ENCODE data around the gene MTMR3. TPM values are rescaled to one million over a fixed set of nuclear protein-coding genes. Genes with fewer than 3 reads are reported as not detected.

MTMR3 gene
- polyA plus RNA-seq, 1 of the 3 experiments (the other 2 are of a cell fraction): 20.4 TPM

- H3K27ac ChIP-seq (ENCODE audit: low read depth in 2 of 2, low read length in 1 of 2): no peak overlapping the region
- POLR2A ChIA-PET: no interaction called here
- peaks cover 28 to 63% of the 10 kb centered on the region in 2 experiments for H3K36me3 ChIP-seq (replicated peaks in 1 of 2; ENCODE audit: control insufficient read depth in 1 of 2, insufficient read depth in 2 of 2, low read length in 1 of 2)
- H3K27me3 ChIP-seq (ENCODE audit: insufficient read depth): no peaks in the 10 kb centered on the region
- H2AFZ ChIP-seq (ENCODE audit: low read depth): no peak overlapping the region
- H3K9me2 ChIP-seq: no peaks in the 10 kb centered on the region
- no peak overlapping the region for H3K4me3 ChIP-seq (ENCODE audit: low read depth in 2 of 2, low read length in 1 of 2)
- H4K20me1 ChIP-seq (ENCODE audit: insufficient read depth): no peaks in the 10 kb centered on the region
- WGBS (ENCODE audit: low lambda C conversion rate): 88% methylated on average over 4 of the region's 4 CpGs
- H3K9me3 ChIP-seq: no peaks in the 10 kb centered on the region
- no peak overlapping the region for H3K4me2 ChIP-seq
- CTCF ChIA-PET: interaction anchor here (4.5 kb wide), 1 partner anchor 22 kb away, joined by 17 read pairs; no protein-coding TSS in a partner anchor
- H3K79me2 ChIP-seq (ENCODE audit: insufficient read depth): no peaks in the 10 kb centered on the region
- TF ChIP-seq ZBTB33 (IDR thresholded peaks at IDR 0.05; ENCODE audit: borderline replicate concordance, low read depth): no peak
- TF ChIP-seq TEAD4 (IDR thresholded peaks at IDR 0.05; ENCODE audit: borderline replicate concordance, insufficient read depth): no peak
- no peak for TF ChIP-seq IRF3 (IDR thresholded peaks at IDR 0.05; ENCODE audit: low read depth, low read length)
- H3K9ac ChIP-seq: no peak overlapping the region
- DNase-seq: no peak
- no peaks in the 10 kb centered on the region for H3F3A ChIP-seq (replicated peaks; ENCODE audit: insufficient read depth)
- H3K4me1 ChIP-seq (ENCODE audit: control insufficient read depth in 1 of 2, insufficient read depth in 2 of 2, low read depth in 1 of 2, low read length in 1 of 2): peaks cover 0 to 7% of the 10 kb centered on the region in 2 experiments; a peak in 1 of 4 replicates
Observed at GRCh38 chr22:30027169-30027568, 144.2 kb downstream of the MTMR3 start.

- Histone ChIP-seq H3K4me3 (ENCODE audit: low read depth in 2 of 2, low read length in 1 of 2) (no peak overlapping the region), H3K9me3 (no peaks in the 10 kb centered on the region), H2AFZ (ENCODE audit: low read depth) (no peak overlapping the region), H3F3A (replicated peaks; ENCODE audit: insufficient read depth) (no peaks in the 10 kb centered on the region), H3K36me3 (replicated peaks in 1 of 2; ENCODE audit: control insufficient read depth in 1 of 2, insufficient read depth in 2 of 2, low read length in 1 of 2) (peaks cover 28 to 57% of the 10 kb centered on the region in 2 experiments), H3K4me2 (no peak overlapping the region), H3K4me1 (ENCODE audit: control insufficient read depth in 1 of 2, insufficient read depth in 2 of 2, low read depth in 1 of 2, low read length in 1 of 2) (peaks cover 0 to 2% of the 10 kb centered on the region in 2 experiments; a peak in 1 of 4 replicates), H3K27me3 (ENCODE audit: insufficient read depth) (no peaks in the 10 kb centered on the region), H4K20me1 (ENCODE audit: insufficient read depth) (no peaks in the 10 kb centered on the region), H3K27ac (ENCODE audit: low read depth in 2 of 2, low read length in 1 of 2) (no peak overlapping the region), H3K9me2 (no peaks in the 10 kb centered on the region), H3K79me2 (ENCODE audit: insufficient read depth) (no peaks in the 10 kb centered on the region), H3K9ac (no peak overlapping the region)
- 91% methylated on average over 4 of the region's 4 CpGs for WGBS (ENCODE audit: low lambda C conversion rate)
- no peak for DNase-seq
- POLR2A ChIA-PET: interaction anchor here (0.7 kb wide), 1 partner anchor 10 kb away, joined by 3 read pairs; no protein-coding TSS in a partner anchor
- TF ChIP-seq GABPA (IDR thresholded peaks at IDR 0.05; ENCODE audit: low read depth) (no peak), ELF1 (IDR thresholded peaks at IDR 0.05) (no peak), POLR2AphosphoS5 (IDR thresholded peaks at IDR 0.05; ENCODE audit: low read depth, low read length) (no peak), REST (IDR thresholded peaks at IDR 0.05; ENCODE audit: low read depth, low read length) (no peak), TCF12 (IDR thresholded peaks at IDR 0.05) (no peak), MAX (IDR thresholded peaks at IDR 0.05; ENCODE audit: low read depth) (no peak), RAD21 (IDR thresholded peaks at IDR 0.05; ENCODE audit: low read length) (no peak), MEF2A (IDR thresholded peaks at IDR 0.05; ENCODE audit: borderline replicate concordance, low read depth) (no peak), FOSL2 (IDR thresholded peaks at IDR 0.05; ENCODE audit: borderline replicate concordance, low read depth) (no peak), TEAD4 (IDR thresholded peaks at IDR 0.05; ENCODE audit: borderline replicate concordance, insufficient read depth) (no peak), FOXM1 (IDR thresholded peaks at IDR 0.05; ENCODE audit: low read depth) (no peak), EZH2phosphoT487 (IDR thresholded peaks at IDR 0.05; ENCODE audit: borderline replicate concordance, low read depth) (no peak), JUND (IDR thresholded peaks at IDR 0.05) (no peak)
- CTCF ChIA-PET: interaction anchor here (4.5 kb wide), 1 partner anchor 22 kb away, joined by 17 read pairs; no protein-coding TSS in a partner anchor
Observed at GRCh38 chr22:30027791-30028190, 144.8 kb downstream of the MTMR3 start.
